ENCODE data around the gene GTPBP6.
"Not testable (repeated sequence)": the region's sequence is repeated elsewhere in the genome, so short reads cannot be mapped to it uniquely, and the experiment has no call there.

The GTPBP6 gene

GRCh38 chrX:290476-291166, 28.0 kb downstream of the GTPBP6 start:
- DNase-seq = no peak

- no peak for DNase-seq
These were observed 30.0 kb downstream of the GTPBP6 start for GRCh38 chrX:288561-288991.

GRCh38 chrX:287670-288069, 30.9 kb downstream of the GTPBP6 start:
- no peak for DNase-seq

- DNase-seq = no peak
These were observed 33.4 kb downstream of the GTPBP6 start for GRCh38 chrX:285076-285677.

GRCh38 chrX:283115-283845, 35.3 kb downstream of the GTPBP6 start:
- no peak for DNase-seq

GRCh38 chrX:282000-282681, 36.5 kb downstream of the GTPBP6 start:
- DNase-seq = not testable (repeated sequence)

GRCh38 chrX:281166-281999, 37.2 kb downstream of the GTPBP6 start, which contains the start of gene PLCXD1:
Gene PLCXD1, plus strand, starts transcription at chrX:281381. Its CDS starts 2,807 bp downstream, at chrX:284188.
- DNase-seq = no peak

- not testable (repeated sequence) for DNase-seq
These were observed 37.9 kb downstream of the GTPBP6 start for GRCh38 chrX:280722-281121.

- DNase-seq = not testable (repeated sequence)
These were observed 38.6 kb downstream of the GTPBP6 start for GRCh38 chrX:279757-280604.

- DNase-seq = no peak
These were observed 41.9 kb downstream of the GTPBP6 start for GRCh38 chrX:276581-277201.

GRCh38 chrX:275967-276580, 42.5 kb downstream of the GTPBP6 start:
- DNase-seq = no peak

GRCh38 chrX:275476-275966, 43.1 kb downstream of the GTPBP6 start:
- no peak for DNase-seq

GRCh38 chrX:274904-275475, 43.6 kb downstream of the GTPBP6 start:
- DNase-seq = no peak

- no peak for DNase-seq
These were observed 47.7 kb downstream of the GTPBP6 start for GRCh38 chrX:270848-271367.

GRCh38 chrX:267771-268261, 50.8 kb downstream of the GTPBP6 start:
- no peak for DNase-seq

GRCh38 chrX:265502-265901, 53.1 kb downstream of the GTPBP6 start:
- no peak for DNase-seq

- no peak for DNase-seq
These were observed 53.8 kb downstream of the GTPBP6 start for GRCh38 chrX:264634-265455.

GRCh38 chrX:264006-264405, 54.6 kb downstream of the GTPBP6 start:
- DNase-seq = not testable (repeated sequence)

All from midbrain (tissue), 1 donor.